Ovary (tissue), 9 donors: ENCODE data around the gene GPR35. TPM values are rescaled to one million over a fixed set of nuclear protein-coding genes. Genes with fewer than 3 reads are reported as not detected.

Experiments used
- DNase-seq, 5 donors: peaks; one replicate each; pipeline ENCODE4 v3.0.0-alpha.2; 2019 to 2020
- H3K27ac ChIP-seq, 2 donors: fragments of 200-600 bp; one replicate each; pipeline versions ENCODE4 v1.5.1 to v1.8.0; 2019 to 2022
- H3K27me3 ChIP-seq: fragments of 200-600 bp; one replicate; pipeline ENCODE4 v1.8.0; 2022
- H3K36me3 ChIP-seq: fragments of 200-600 bp; sonication (generic); one replicate; pipeline ENCODE4 v1.5.1; 2019
- H3K4me1 ChIP-seq: one replicate; pipeline ENCODE4 v1.8.1; 2013; ENCODE audit warnings: mild to moderate bottlenecking, moderate library complexity; ENCODE audit not compliant: insufficient read depth
- H3K4me3 ChIP-seq: fragments of 200-600 bp; sonication (generic); one replicate; pipeline ENCODE4 v1.5.1; 2017
- H3K9me3 ChIP-seq, 2 donors: fragments of 200-600 bp in 1 of 2; sonication (generic) in 1 of 2; one replicate each; pipeline versions ENCODE4 v1.5.1 to v1.8.1; 2013 to 2019; ENCODE audit warnings: mild to moderate bottlenecking in 1 of 2, moderate library complexity in 1 of 2
- CTCF ChIP-seq, 3 donors: fragments of 450-650 bp in 2 of 3; fragments of 200-600 bp in 1 of 3; IDR thresholded peaks; one replicate each; pipeline versions ENCODE4 v1.5.1 to v1.8.0; 2016 to 2022; ENCODE audit warnings: antibody characterized with exemption in 3 of 3, mild to moderate bottlenecking in 1 of 3
- EP300 ChIP-seq: sonication (generic); formaldehyde crosslinking; IDR thresholded peaks from one replicate; pipeline ENCODE4 v1.6.1; 2017; ENCODE audit warnings: antibody characterized with exemption
- POLR2A ChIP-seq: fragments of 450-650 bp; IDR thresholded peaks from one replicate; pipeline ENCODE4 v1.6.1; 2017; ENCODE audit warnings: antibody characterized with exemption, mild to moderate bottlenecking, moderate library complexity
- WGBS, 3 donors: extraction: QIAGEN DNeasy Blood & Tissue Kit in 1 of 3; methylation state at CpG; one replicate each; pipeline versions ENCODE4 v1.1.5 to v1.1.7; 2013 to 2017; 5-methylcytosine and 5-hydroxymethylcytosine counted together
- intact Hi-C, 4 donors: fragments of 100-400 bp; cut with DNase I; formaldehyde crosslinking; loops; one replicate each; pipeline versions ENCODE4 v1.11.0 to v1.15.1; 2022 to 2023
- polyA plus RNA-seq, 2 donors: library from polyadenylated mRNA; stranded (reverse); fragments of 200-250 nt in 1 of 2; fragments of 350-450 nt in 1 of 2; fragmentation: Illumina TruSeq in 1 of 2; extraction: RNeasy Lipid Tissue Mini Kit (QIAGEN cat#74804) in 1 of 2; gene quantifications; one replicate each; pipeline ENCODE4 v1.2.3, GENCODE V29; 2013 to 2014
- total RNA-seq, 7 donors: library from RNA; depleted of rRNA in 2 of 7; stranded (reverse); fragments of >200 nt in 2 of 7; fragmentation: NEBNext Ultra II Directional in 3 of 7; extraction: Animal tissue kit (Norgen Biotek cat#: 25700) in 3 of 7; gene quantifications; one replicate each; pipeline versions ENCODE4 v1.1.0 to v1.2.4, GENCODE V29; 2016 to 2023
- donor health status: DM: no; HTN: no; CAD: no; lungs with moderate emphysema.
- donor health status: DM: no; HTN: no; CAD: no.
- donor health status: Bipolar disorder and iron deficiency.
- donor health status: DM: yes; HTN: yes; CAD: no.
- donor health status: DM: no; HTN: no; CAD: no.
- donor health status: DM: yes; HTN: yes; CAD: no.

Gene GPR35
- total and polyA plus RNA-seq, 9 donors, result 0.27 to 4.2 (median 2.4) TPM

GRCh38 chr2:240635121-240635997 is 10.1 kb downstream of the GPR35 start:
- TF ChIP-seq POLR2A, result no peak
- TF ChIP-seq EP300, result no peak
- no peak for TF ChIP-seq CTCF (IDR thresholded peaks at IDR 0.05)
- peak in 2 of 5 donors; percentile 8 to 9 for DNase-seq
- 80 to 93% (median 81%) methylated on average over 5 to 6 of the region's 6 CpGs for WGBS, 3 donors
- no peak overlapping the region for H3K4me3 ChIP-seq
- H3K27ac ChIP-seq, result no peak overlapping the region
- no peaks in the 10 kb centered on the region for H3K36me3 ChIP-seq
- intact Hi-C loops, result loop anchor here in 1 of 4 donors (10.0 kb wide), 1 partner anchor 531 kb away; no protein-coding TSS in a partner anchor
- H3K9me3 ChIP-seq, result no peaks in the 10 kb centered on the region
- H3K4me1 ChIP-seq, result no peaks in the 10 kb centered on the region
- H3K27me3 ChIP-seq, result no peaks in the 10 kb centered on the region

- intact Hi-C loops, result loop anchor here in 1 of 4 donors (10.0 kb wide), 1 partner anchor 531 kb away; no protein-coding TSS in a partner anchor
- Histone ChIP-seq H3K9me3 (no peaks in the 10 kb centered on the region), H3K4me1 (no peaks in the 10 kb centered on the region), H3K4me3 (no peak overlapping the region), H3K27me3 (no peaks in the 10 kb centered on the region), H3K27ac (no peak overlapping the region), H3K36me3 (no peaks in the 10 kb centered on the region)
- no peak for TF ChIP-seq POLR2A
- TF ChIP-seq CTCF (IDR thresholded peaks at IDR 0.05), result no peak
- TF ChIP-seq EP300, result no peak
- 65 to 78% (median 75%) methylated on average over 3 of the region's 3 CpGs for WGBS, 3 donors
- peak in 1 of 5 donors; percentile 9 for DNase-seq
These were observed 10.8 kb downstream of the GPR35 start for GRCh38 chr2:240635998-240636547.

GRCh38 chr2:240636563-240637115 is 11.4 kb downstream of the GPR35 start:
- peak in 3 of 5 donors; percentile 9 to 26 (median 12) for DNase-seq
- no peaks in the 10 kb centered on the region for H3K36me3 ChIP-seq
- no peaks in the 10 kb centered on the region for H3K9me3 ChIP-seq
- H3K4me3 ChIP-seq, result no peak overlapping the region
- intact Hi-C loops, result loop anchor here in 1 of 4 donors (10.0 kb wide), 1 partner anchor 532 kb away; no protein-coding TSS in a partner anchor
- 77 to 86% (median 79%) methylated on average over 11 of the region's 11 CpGs for WGBS, 3 donors
- no peak overlapping the region for H3K27ac ChIP-seq
- TF ChIP-seq EP300 (no peak), POLR2A (no peak), CTCF (IDR thresholded peaks at IDR 0.05) (no peak)
- no peaks in the 10 kb centered on the region for H3K27me3 ChIP-seq
- H3K4me1 ChIP-seq, result no peaks in the 10 kb centered on the region

GRCh38 chr2:240637116-240637900 is 12.0 kb downstream of the GPR35 start:
- TF ChIP-seq POLR2A (no peak), CTCF (IDR thresholded peaks at IDR 0.05) (no peak), EP300 (no peak)
- Histone ChIP-seq H3K4me3 (no peak overlapping the region), H3K27ac (no peak overlapping the region), H3K36me3 (no peaks in the 10 kb centered on the region), H3K9me3 (no peaks in the 10 kb centered on the region), H3K4me1 (no peaks in the 10 kb centered on the region), H3K27me3 (no peaks in the 10 kb centered on the region)
- peak in 3 of 5 donors; percentile 3 to 30 (median 7) for DNase-seq
- intact Hi-C loops, result loop anchor here in 1 of 4 donors (10.0 kb wide), 1 partner anchor 533 kb away; no protein-coding TSS in a partner anchor
- WGBS, 3 donors, result 82 to 84% (median 84%) methylated on average over 17 of the region's 17 CpGs
